Rectal smooth muscle tissue (tissue), 1 donor: ENCODE data around the gene PPIP5K2.
"Not testable (repeated sequence)": the region's sequence is repeated elsewhere in the genome, so short reads cannot be mapped to it uniquely, and the experiment has no call there.

ENCODE experiments used
- H3K27ac ChIP-seq: one replicate; pipeline ENCODE4 v1.7.0; 2013; ENCODE audit warnings: low read depth, low read length, inconsistent platforms
- H3K27me3 ChIP-seq: one replicate; pipeline ENCODE4 v1.7.0; 2013; ENCODE audit warnings: low read length; ENCODE audit not compliant: control insufficient read depth, insufficient read depth
- H3K36me3 ChIP-seq: one replicate; pipeline ENCODE4 v1.7.0; 2013; ENCODE audit warnings: low read length; ENCODE audit not compliant: control insufficient read depth, insufficient read depth
- H3K4me1 ChIP-seq: one replicate; pipeline ENCODE4 v1.7.0; 2013; ENCODE audit warnings: low read length; ENCODE audit not compliant: control insufficient read depth, insufficient read depth
- H3K4me3 ChIP-seq: one replicate; pipeline ENCODE4 v1.7.0; 2013; ENCODE audit warnings: low read length
- H3K9ac ChIP-seq: one replicate; pipeline ENCODE4 v1.7.0; 2013; ENCODE audit warnings: low read length

PPIP5K2 gene

DNA sequence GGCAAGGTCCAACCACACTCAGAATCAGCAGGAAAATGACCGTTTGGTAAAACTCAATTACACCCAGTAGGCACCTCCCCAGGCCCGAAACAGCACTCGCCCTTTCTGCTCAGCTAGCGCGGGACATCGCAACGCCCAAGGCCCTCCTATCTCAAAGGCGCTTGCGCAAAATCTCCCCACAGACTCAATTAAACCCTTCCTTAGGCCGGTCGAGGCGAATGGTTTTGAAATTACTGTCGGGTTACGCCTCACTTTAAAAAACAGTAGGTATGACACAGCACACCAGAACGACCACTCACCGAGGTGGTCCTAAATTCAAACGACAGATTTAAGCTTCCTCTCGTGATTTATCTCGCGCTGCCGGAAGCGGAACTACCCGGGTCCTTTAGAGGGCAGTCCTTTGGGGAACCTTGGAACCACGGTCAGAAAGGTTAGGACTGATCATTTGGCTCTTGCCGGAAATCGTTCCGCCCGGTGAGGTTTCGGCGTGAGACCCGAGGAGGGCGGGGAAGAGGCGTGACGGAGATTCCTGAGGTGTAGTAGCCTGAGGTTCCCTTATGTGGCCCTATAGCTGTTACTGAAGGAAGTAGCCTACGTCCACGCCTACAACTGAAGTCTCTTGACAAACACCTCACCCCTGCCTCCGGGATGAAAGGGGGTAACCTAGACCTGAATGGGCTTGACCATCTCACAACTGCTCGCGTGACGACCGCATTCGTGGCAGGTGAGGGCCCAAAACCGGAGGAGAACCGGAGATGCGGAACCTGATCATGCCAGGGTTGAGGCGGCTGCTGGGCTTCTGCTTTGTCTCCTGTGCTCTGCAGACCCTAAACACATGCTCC is at the start of gene PPIP5K2, which contains the start of gene GIN1:
TSS of gene PPIP5K2 (plus strand) at position 537 of the 842 bp plus-strand sequence. CDS start 9,289 bp downstream, outside the sequence.
TSS of gene GIN1 (minus strand) at position 374 of the 842 bp plus-strand sequence. CDS start 11,431 bp downstream, outside the sequence.
- H3K36me3 ChIP-seq, result peaks cover 3% of the 10 kb centered on the region
- H3K9ac ChIP-seq, result peak within 1 kb of the TSS; percentile 98
- H3K27me3 ChIP-seq, result no peaks in the 10 kb centered on the region
- peak within 1 kb of the TSS; percentile 99 for H3K4me3 ChIP-seq
- H3K27ac ChIP-seq, result peak within 1 kb of the TSS; percentile 94
- H3K4me1 ChIP-seq, result peaks cover 3% of the 10 kb centered on the region

DNA sequence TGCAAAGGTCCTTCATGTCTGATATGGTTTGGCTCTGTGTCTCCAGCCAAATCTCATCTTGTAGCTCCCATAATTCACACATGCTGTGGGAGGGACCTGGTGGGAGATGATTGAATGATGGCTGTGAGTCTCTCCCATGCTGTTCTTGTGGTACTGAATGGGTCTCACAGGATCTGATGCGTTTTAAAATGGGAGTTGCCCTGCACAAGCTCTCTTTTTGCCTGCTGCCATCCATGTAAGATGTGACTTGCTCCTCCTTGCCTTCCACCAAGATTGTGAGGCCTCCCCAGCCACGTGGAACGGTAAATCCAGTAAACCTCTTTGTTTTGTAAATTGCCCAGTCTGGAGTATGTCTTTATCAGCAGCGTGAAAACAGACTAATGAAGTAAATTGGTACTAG is 46.6 kb upstream of the PPIP5K2 start:
- not testable (repeated sequence) for H3K4me3 ChIP-seq, H3K9ac ChIP-seq, H3K27me3 ChIP-seq, H3K4me1 ChIP-seq, H3K36me3 ChIP-seq, H3K27ac ChIP-seq

DNA sequence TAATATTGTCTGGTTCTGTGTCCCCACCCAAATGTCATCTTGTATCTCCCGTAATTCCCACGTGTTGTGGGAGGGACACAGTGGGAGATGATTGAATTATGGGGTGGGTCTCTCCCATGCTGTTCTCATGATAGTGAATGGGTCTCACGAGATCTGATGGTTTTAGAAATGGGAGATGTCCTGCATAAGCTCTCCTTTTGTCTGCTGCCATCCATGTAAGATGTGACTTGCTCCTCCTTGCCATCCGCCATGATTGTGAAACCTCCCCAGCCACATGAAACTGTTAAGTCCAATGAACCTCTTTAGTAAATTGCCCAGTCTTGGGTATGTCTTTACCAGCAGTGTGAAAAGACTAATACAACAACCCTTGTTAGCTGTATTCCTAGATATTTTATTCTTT is 44.7 kb upstream of the PPIP5K2 start:
- H3K27ac ChIP-seq, result no peak overlapping the region
- no peaks in the 10 kb centered on the region for H3K36me3 ChIP-seq
- H3K4me1 ChIP-seq, result no peaks in the 10 kb centered on the region
- H3K27me3 ChIP-seq, result no peaks in the 10 kb centered on the region
- no peak overlapping the region for H3K4me3 ChIP-seq
- no peak overlapping the region for H3K9ac ChIP-seq

DNA sequence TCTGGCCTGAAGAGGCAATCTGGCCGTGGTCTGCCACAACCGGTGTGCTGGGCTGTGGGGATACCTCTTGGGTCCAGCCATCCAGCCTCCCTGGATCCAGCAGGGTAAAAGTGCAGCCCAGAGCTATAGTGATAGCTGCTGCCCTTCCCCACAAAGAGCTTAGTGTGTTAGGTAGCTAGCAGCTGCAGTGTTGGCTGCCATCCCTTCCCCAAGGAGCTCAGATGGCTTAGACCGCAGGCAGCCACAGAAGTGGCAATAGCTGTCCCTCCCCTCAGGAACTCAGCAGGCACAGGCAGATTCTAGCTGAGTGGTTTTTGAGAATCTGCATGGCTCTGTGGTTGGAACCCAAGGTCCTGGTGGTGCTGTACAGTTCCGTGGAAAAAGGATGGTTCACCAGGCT is 40.3 kb upstream of the PPIP5K2 start:
- H3K4me1 ChIP-seq, result no peaks in the 10 kb centered on the region
- H3K4me3 ChIP-seq, result no peak overlapping the region
- no peak overlapping the region for H3K9ac ChIP-seq
- H3K27ac ChIP-seq, result no peak overlapping the region
- no peaks in the 10 kb centered on the region for H3K27me3 ChIP-seq
- no peaks in the 10 kb centered on the region for H3K36me3 ChIP-seq

DNA sequence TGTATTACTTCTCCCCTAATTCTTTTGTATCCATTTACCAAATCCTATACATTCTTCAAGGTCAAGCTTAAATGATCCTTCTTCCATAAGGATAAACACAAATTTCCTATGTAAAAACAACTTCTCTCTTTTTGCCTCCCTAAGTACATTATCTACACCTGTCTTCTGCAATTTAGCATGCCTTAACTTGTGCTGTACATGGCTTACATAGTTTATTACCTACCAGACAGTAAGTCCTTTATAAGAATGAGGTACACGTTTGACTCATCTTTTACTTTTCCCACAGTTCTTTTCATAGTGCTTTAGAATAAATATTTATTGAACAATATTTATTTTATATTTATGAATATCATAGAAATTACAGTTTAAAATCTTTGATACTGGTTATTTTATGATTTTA is 33.6 kb upstream of the PPIP5K2 start:
- H3K4me1 ChIP-seq, result no peaks in the 10 kb centered on the region
- no peaks in the 10 kb centered on the region for H3K36me3 ChIP-seq
- H3K27ac ChIP-seq, result no peak overlapping the region
- H3K9ac ChIP-seq, result no peak overlapping the region
- no peak overlapping the region for H3K4me3 ChIP-seq
- H3K27me3 ChIP-seq, result no peaks in the 10 kb centered on the region

DNA sequence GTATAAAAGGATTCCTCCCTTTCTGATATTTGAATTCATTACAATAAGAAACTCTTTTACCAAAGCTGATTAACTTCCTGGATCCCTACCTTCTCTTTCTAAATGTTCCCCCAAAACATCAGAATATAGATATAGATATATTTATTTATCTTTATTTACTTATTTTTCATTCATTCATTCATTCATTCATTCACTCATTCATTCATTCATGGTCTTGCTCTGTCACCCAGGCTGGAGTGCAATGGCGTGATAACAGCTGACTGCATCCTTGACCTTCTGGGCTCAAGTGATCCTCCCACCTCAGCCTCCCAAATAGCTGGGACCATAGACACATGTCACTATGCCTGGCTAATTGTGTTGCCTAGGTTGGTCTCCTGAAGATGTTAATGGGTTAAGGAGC is 30.8 kb upstream of the PPIP5K2 start:
- H3K4me3 ChIP-seq, result no peak overlapping the region
- no peaks in the 10 kb centered on the region for H3K4me1 ChIP-seq
- H3K36me3 ChIP-seq, result no peaks in the 10 kb centered on the region
- no peak overlapping the region for H3K9ac ChIP-seq
- H3K27ac ChIP-seq, result no peak overlapping the region
- H3K27me3 ChIP-seq, result no peaks in the 10 kb centered on the region

DNA sequence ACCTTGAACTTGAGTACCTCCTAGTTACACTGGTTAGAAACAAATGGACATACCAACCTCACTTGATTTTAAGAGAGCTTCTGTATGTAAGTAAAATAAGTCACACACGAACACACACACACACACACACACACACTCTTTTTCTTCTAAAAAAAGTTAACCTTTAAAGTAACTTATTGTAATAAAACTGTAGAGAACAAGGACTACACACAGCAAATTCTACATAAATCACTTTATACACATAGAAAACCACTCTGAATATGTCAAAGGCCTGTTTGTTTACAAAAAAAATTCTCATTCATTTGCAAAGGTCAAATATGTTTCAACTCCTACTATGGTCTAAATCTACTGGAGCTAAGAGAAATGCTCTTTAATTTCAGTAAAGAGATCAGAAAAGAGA is 29.3 kb upstream of the PPIP5K2 start:
- Histone ChIP-seq H3K4me1 (no peaks in the 10 kb centered on the region), H3K36me3 (no peaks in the 10 kb centered on the region)

DNA sequence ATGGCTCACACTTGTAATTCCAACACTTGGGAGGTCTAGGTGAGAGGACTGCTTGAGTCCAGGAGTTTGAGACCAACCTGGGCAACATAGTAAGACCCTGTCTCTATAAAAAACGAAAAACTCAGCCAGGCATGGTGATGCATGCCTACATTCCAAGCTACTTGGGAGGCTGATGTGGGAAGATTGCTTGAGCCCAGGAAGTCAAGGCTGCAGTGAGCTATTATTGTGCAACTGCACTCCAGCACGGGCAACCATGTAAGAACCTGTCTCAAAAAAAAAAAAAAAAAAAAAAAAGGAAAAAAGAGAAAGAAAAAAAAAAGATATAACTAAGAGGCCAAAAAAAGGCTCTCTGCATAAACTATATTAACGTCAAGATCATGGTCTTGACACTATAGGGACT is 27.4 kb upstream of the PPIP5K2 start:
- H3K4me1 ChIP-seq, result no peaks in the 10 kb centered on the region
- H3K36me3 ChIP-seq, result no peaks in the 10 kb centered on the region

More for the DNA sequence above, 29.3 kb upstream of the PPIP5K2 start:
- no peak overlapping the region for H3K9ac ChIP-seq
- H3K27ac ChIP-seq, result no peak overlapping the region
- no peaks in the 10 kb centered on the region for H3K27me3 ChIP-seq
- no peak overlapping the region for H3K4me3 ChIP-seq

DNA sequence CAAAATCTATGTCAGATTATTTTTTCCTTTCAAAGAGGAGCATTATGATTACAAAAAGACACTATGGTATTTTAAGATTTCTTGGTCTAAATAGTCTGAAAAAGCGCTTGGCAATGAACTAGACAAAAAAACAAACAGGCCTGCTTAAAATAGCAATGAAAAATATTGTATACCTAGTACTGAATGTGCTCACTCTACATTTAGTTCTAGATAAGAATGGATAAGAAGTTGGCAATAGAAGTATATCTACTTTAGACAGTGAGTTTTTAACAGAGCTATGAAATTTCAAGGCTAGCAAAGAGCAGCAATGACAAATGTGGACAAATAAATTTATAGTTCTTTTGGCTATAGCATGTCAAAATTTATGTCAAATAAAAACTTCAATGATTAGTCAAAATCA is 26.4 kb upstream of the PPIP5K2 start:
- H3K27me3 ChIP-seq, result no peaks in the 10 kb centered on the region
- no peak overlapping the region for H3K4me3 ChIP-seq
- H3K9ac ChIP-seq, result no peak overlapping the region
- no peaks in the 10 kb centered on the region for H3K4me1 ChIP-seq
- no peak overlapping the region for H3K27ac ChIP-seq
- H3K36me3 ChIP-seq, result no peaks in the 10 kb centered on the region

More for the DNA sequence above, 27.4 kb upstream of the PPIP5K2 start:
- H3K9ac ChIP-seq, result no peak overlapping the region
- H3K27ac ChIP-seq, result no peak overlapping the region
- no peak overlapping the region for H3K4me3 ChIP-seq
- no peaks in the 10 kb centered on the region for H3K27me3 ChIP-seq

DNA sequence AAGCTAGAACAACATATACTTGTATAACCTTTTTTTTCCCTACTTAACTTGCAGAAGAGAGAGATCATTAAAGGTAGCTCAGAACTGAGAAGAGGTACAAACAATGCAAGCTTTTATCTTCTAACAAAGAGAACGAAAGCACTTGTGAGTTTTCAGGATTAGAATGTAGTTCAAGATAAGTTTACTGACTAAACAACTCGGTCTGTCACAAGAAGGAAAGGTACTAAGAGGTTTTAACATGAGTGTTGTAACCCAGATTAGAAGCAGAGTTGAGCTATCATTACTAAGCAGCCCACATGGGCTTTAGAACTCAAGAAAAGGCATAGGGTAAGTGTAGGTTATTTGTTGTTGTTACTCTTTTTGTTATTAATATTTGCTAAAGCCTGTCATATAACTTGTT is 25.4 kb upstream of the PPIP5K2 start:
- Histone ChIP-seq H3K27me3 (no peaks in the 10 kb centered on the region), H3K27ac (no peak overlapping the region), H3K4me3 (no peak overlapping the region), H3K4me1 (no peaks in the 10 kb centered on the region), H3K9ac (no peak overlapping the region), H3K36me3 (no peaks in the 10 kb centered on the region)

DNA sequence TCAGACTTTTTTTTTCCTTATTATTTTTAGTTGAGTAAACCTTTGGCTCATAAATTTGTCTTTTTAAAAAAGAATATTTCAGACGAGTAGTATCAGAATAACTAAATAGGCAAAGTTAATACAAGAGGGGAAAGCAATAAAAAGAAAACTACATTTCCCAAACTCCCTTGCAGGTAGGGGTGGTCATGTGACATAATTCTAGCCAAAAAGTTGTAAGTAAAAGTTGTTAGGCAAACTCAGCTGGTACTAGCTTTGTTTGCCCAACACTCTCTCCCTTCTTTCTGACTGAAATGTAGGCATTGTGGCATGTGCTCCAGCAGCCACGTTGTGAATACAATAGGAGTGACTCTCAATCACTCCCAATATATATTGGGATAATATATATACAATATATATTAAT is 21.1 kb upstream of the PPIP5K2 start:
- no peaks in the 10 kb centered on the region for H3K4me1 ChIP-seq

DNA sequence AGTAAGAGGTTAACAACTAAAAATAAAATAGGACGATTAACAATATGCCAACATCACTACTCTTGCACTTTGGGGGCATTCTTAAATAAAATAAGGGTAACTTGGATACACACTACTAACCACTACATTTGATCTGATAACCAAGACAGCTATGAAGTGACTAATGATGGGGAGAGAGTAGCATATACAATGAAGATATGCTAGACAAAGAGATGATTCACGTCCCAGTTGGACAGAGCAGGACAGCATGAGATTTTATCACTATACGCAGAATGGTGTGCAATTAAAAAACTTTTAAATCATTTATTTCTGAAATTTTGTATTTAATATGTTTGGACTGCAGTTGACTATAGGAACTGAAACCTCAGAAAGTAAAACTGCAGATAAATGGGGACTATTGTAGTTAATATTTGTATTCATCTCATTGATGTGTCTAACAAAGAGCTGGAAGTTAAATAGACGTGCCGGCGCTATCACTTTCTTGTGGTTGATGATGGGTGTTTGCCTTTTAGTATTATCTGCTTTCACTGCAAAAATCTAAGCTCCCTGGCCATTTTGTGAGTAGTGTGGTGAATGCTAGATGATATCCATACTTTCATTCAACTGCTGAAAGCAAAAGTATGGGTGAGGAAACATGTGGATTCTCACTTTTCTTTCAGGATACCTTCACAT is 18.9 kb upstream of the PPIP5K2 start:
- Histone ChIP-seq H3K36me3 (no peaks in the 10 kb centered on the region), H3K4me3 (no peak overlapping the region)

More for the DNA sequence above, 21.1 kb upstream of the PPIP5K2 start:
- no peaks in the 10 kb centered on the region for H3K36me3 ChIP-seq
- H3K27me3 ChIP-seq, result no peaks in the 10 kb centered on the region
- H3K4me3 ChIP-seq, result no peak overlapping the region
- no peak overlapping the region for H3K27ac ChIP-seq
- no peak overlapping the region for H3K9ac ChIP-seq

More for the DNA sequence above, 18.9 kb upstream of the PPIP5K2 start:
- Histone ChIP-seq H3K27me3 (no peaks in the 10 kb centered on the region), H3K27ac (no peak overlapping the region), H3K9ac (no peak overlapping the region), H3K4me1 (no peaks in the 10 kb centered on the region)
